Keratinocyte (primary cell): ENCODE measurements around the gene PGA3. TPM values are rescaled to one million over a fixed set of nuclear protein-coding genes. Genes with fewer than 3 reads are reported as not detected.

Experiments used
- DNase-seq: peaks from one replicate; pipeline ENCODE4 v3.0.0-alpha.2; 2011; ENCODE audit warnings: low read depth, missing footprints, low spot score
- FAIRE-seq: peaks from 2 replicates; lab custom pipeline; 2011; peaks lifted over from hg19 to GRCh38; lab: Jason Lieb, UNC
- H2AFZ ChIP-seq: 2 replicates; pipeline ENCODE4 v1.6.0; 2012; ENCODE audit warnings: low read length, control low read depth, inconsistent platforms; ENCODE audit not compliant: control insufficient read depth
- H3K27ac ChIP-seq: 2 replicates; pipeline ENCODE4 v1.5.1; 2011; ENCODE audit warnings: low read length; ENCODE audit not compliant: control insufficient read depth, insufficient read depth
- H3K27me3 ChIP-seq: 3 replicates; pipeline ENCODE4 v1.6.0; 2011; ENCODE audit warnings: low read length; ENCODE audit not compliant: control insufficient read depth, insufficient read depth; ENCODE audit errors: extremely low read depth
- H3K36me3 ChIP-seq, 2 experiments: 2 replicates in 1 of 2; 3 replicates in 1 of 2; pipeline ENCODE4 v1.5.1; 2011; ENCODE audit warnings: low read length in 2 of 2, mild to moderate bottlenecking in 1 of 2; ENCODE audit not compliant: control insufficient read depth in 2 of 2, insufficient read depth in 2 of 2; ENCODE audit errors: extremely low read depth in 1 of 2
- H3K4me1 ChIP-seq: 3 replicates; pipeline ENCODE4 v1.5.1; 2011; ENCODE audit warnings: low read length; ENCODE audit not compliant: control insufficient read depth, insufficient read depth; ENCODE audit errors: extremely low read depth
- H3K4me2 ChIP-seq: 3 replicates; pipeline ENCODE4 v1.6.0; 2011; ENCODE audit warnings: low read depth, low read length; ENCODE audit not compliant: control insufficient read depth, insufficient read depth; ENCODE audit errors: extremely low read depth
- H3K4me3 ChIP-seq, 3 experiments: fragments of 200-600 bp in 1 of 3; sonication (generic) in 1 of 3; 2 replicates in 2 of 3; 3 replicates in 1 of 3; pipeline ENCODE4 v1.5.1; 2011 to 2016; ENCODE audit warnings: low read length in 3 of 3, mild to moderate bottlenecking in 3 of 3, control low read depth in 2 of 3, inconsistent platforms in 1 of 3, low read depth in 1 of 3, mixed read lengths in 1 of 3, mixed run types in 1 of 3, moderate library complexity in 1 of 3; ENCODE audit not compliant: control insufficient read depth in 2 of 3, insufficient read depth in 2 of 3; ENCODE audit errors: extremely low read depth in 1 of 3
- H3K79me2 ChIP-seq: 2 replicates; pipeline ENCODE4 v1.6.0; 2012; ENCODE audit warnings: low read length; ENCODE audit not compliant: control insufficient read depth, insufficient read depth
- H3K9ac ChIP-seq: 3 replicates; pipeline ENCODE4 v1.6.0; 2011; ENCODE audit warnings: low read length; ENCODE audit not compliant: control insufficient read depth, insufficient read depth; ENCODE audit errors: extremely low read depth
- H3K9me1 ChIP-seq: 3 replicates; pipeline ENCODE4 v1.6.0; 2011; ENCODE audit warnings: low read length; ENCODE audit not compliant: control insufficient read depth, insufficient read depth; ENCODE audit errors: extremely low read depth
- H3K9me3 ChIP-seq: 2 replicates; pipeline ENCODE4 v1.5.1; 2012; ENCODE audit warnings: low read depth, low read length; ENCODE audit not compliant: control insufficient read depth
- H4K20me1 ChIP-seq: 3 replicates; pipeline ENCODE4 v1.6.0; 2011; ENCODE audit warnings: low read length; ENCODE audit not compliant: control insufficient read depth, insufficient read depth; ENCODE audit errors: extremely low read depth
- CTCF ChIP-seq, 3 experiments: IDR thresholded peaks in 1 of 3; conservative IDR thresholded peaks in 1 of 3; optimal IDR thresholded peaks in 1 of 3; 2 replicates in 2 of 3; 3 replicates in 1 of 3; pipeline versions ENCODE3 to v1.5.1; 2011; ENCODE audit warnings: low read length in 3 of 3, mild to moderate bottlenecking in 3 of 3, moderate library complexity in 2 of 3, control low read depth in 1 of 3, inconsistent platforms in 1 of 3; ENCODE audit not compliant: insufficient read depth in 2 of 3; ENCODE audit errors: extremely low read depth in 1 of 3
- EZH2 ChIP-seq: IDR thresholded peaks from one replicate; pipeline ENCODE4 v1.6.1; 2012; ENCODE audit warnings: inconsistent platforms, mild to moderate bottlenecking, low read length, moderate library complexity
- dilution Hi-C: fragments of 300-500 bp; cut with MboI; formaldehyde crosslinking; loops from one replicate; pipeline ENCODE4 v1.7.0; 2020; ENCODE audit warnings: low sequenced_read_pairs; ENCODE audit not compliant: extremely low pct_ligation_motif_present
- polyA plus RNA-seq, 5 experiments: library from polyadenylated mRNA; depleted of rRNA in 3 of 5; stranded (reverse) in 3 of 5; stranded (forward) in 1 of 5; unstranded in 1 of 5; fragments of >200 nt; gene quantifications; 1 replicate in 1 of 5; 2 replicates in 3 of 5; 3 replicates in 1 of 5; pipeline versions ENCODE4 v1.2.1 to v1.2.3, GENCODE V29; 2011 to 2012; ENCODE audit warnings: missing spikeins in 2 of 5, low read depth in 1 of 5, low replicate concordance in 1 of 5

PGA3 gene
- polyA plus RNA-seq, 1 donor (not counting 4 experiments of a cell fraction or from before 2014, with no cell fraction given), result not detected

GRCh38 chr11:61158691-61159381, 44.5 kb upstream of the PGA3 start:
- no peaks in the 10 kb centered on the region for H4K20me1 ChIP-seq
- H3K27ac ChIP-seq, result peak overlapping the region; percentile 52
- H3K9me1 ChIP-seq, result no peaks in the 10 kb centered on the region
- TF ChIP-seq EZH2 (no peak), CTCF (optimal IDR thresholded peaks at IDR 0.05 in 1 of 3, IDR thresholded peaks at IDR 0.05 in 1 of 3, conservative IDR thresholded peaks at IDR 0.05 in 1 of 3; ENCODE audit: extremely low read depth in 1 of 3, insufficient read depth in 2 of 3, low read length in 3 of 3) (no peak)
- dilution Hi-C loops, result no loop called here
- no peaks in the 10 kb centered on the region for H3K36me3 ChIP-seq
- H3K4me2 ChIP-seq, result peak overlapping the region; percentile 59
- H3K9me3 ChIP-seq, result no peaks in the 10 kb centered on the region
- H3K4me1 ChIP-seq, result peaks cover 33% of the 10 kb centered on the region
- H3K27me3 ChIP-seq, result no peaks in the 10 kb centered on the region
- H3K79me2 ChIP-seq, result peaks cover 30% of the 10 kb centered on the region
- no peak overlapping the region for H2AFZ ChIP-seq
- peak overlapping the region in 1 of 3 experiments; percentile 12 for H3K4me3 ChIP-seq
- peak overlapping the region; percentile 36 for H3K9ac ChIP-seq
- FAIRE-seq (no peak), DNase-seq (no peak)

- H4K20me1 ChIP-seq, result no peaks in the 10 kb centered on the region
- H3K4me1 ChIP-seq, result peaks cover 31% of the 10 kb centered on the region
- H3K36me3 ChIP-seq, result no peaks in the 10 kb centered on the region
- H3K9ac ChIP-seq, result peak overlapping the region; percentile 90
- peak overlapping the region; percentile 88 for H3K27ac ChIP-seq
- FAIRE-seq, result no peak
- no peaks in the 10 kb centered on the region for H3K9me1 ChIP-seq
- no peak for DNase-seq
- peaks cover 18% of the 10 kb centered on the region for H3K79me2 ChIP-seq
- peak overlapping the region; percentile 83 for H3K4me2 ChIP-seq
- peak overlapping the region; percentile 62 to 92 (median 76) for H3K4me3 ChIP-seq
- peak overlapping the region; percentile 62 for H2AFZ ChIP-seq
- dilution Hi-C loops, result no loop called here
- no peaks in the 10 kb centered on the region for H3K27me3 ChIP-seq
- TF ChIP-seq EZH2 (no peak), CTCF (optimal IDR thresholded peaks at IDR 0.05 in 1 of 3, IDR thresholded peaks at IDR 0.05 in 1 of 3, conservative IDR thresholded peaks at IDR 0.05 in 1 of 3; ENCODE audit: extremely low read depth in 1 of 3, insufficient read depth in 2 of 3, low read length in 3 of 3) (no peak)
- H3K9me3 ChIP-seq, result no peaks in the 10 kb centered on the region
Measured at GRCh38 chr11:61160487-61161189, 42.7 kb upstream of the PGA3 start.
